Adrenal gland (tissue), 12 donors: ENCODE data around the gene CHSY3. TPM values are rescaled to one million over a fixed set of nuclear protein-coding genes. Genes with fewer than 3 reads are reported as not detected.

Source experiments
- DNase-seq, 7 donors: peaks; one replicate each; pipeline ENCODE4 v3.0.0-alpha.2; 2019 to 2020
- H3K27ac ChIP-seq, 5 donors: fragments of 200-600 bp; sonication (generic) in 4 of 5; 1 replicate in 3 of 5; 2 replicates in 2 of 5; pipeline versions ENCODE4 v1.5.1 to v1.8.0; 2016 to 2020; ENCODE audit warnings: mild to moderate bottlenecking in 1 of 5
- H3K27me3 ChIP-seq: fragments of 200-600 bp; 2 replicates; pipeline ENCODE4 v1.8.0; 2021
- H3K36me3 ChIP-seq, 2 donors: fragments of 200-600 bp; replicated peaks in 1 of 2; 1 replicate in 1 of 2; 2 replicates in 1 of 2; pipeline versions ENCODE4 v1.5.1 to v1.8.0; 2018 to 2022
- H3K4me1 ChIP-seq, 2 donors: fragments of 200-600 bp; replicated peaks in 1 of 2; 1 replicate in 1 of 2; 2 replicates in 1 of 2; pipeline versions ENCODE4 v1.5.1 to v1.8.0; 2018 to 2021
- H3K4me3 ChIP-seq, 4 donors: fragments of 200-600 bp; sonication (generic) in 3 of 4; one replicate each; pipeline ENCODE4 v1.5.1; 2016 to 2018
- H3K9me3 ChIP-seq, 3 donors: fragments of 200-600 bp; sonication (generic) in 1 of 3; replicated peaks in 1 of 3; 1 replicate in 2 of 3; 2 replicates in 1 of 3; pipeline versions ENCODE4 v1.5.1 to v1.8.0; 2016 to 2021
- POLR2A ChIP-seq, 2 donors: fragments of 450-650 bp; IDR thresholded peaks; one replicate each; pipeline ENCODE4 v1.6.1; 2017; ENCODE audit warnings: antibody characterized with exemption in 2 of 2, mild to moderate bottlenecking in 2 of 2, moderate library complexity in 1 of 2
- WGBS, 4 donors: extraction: QIAGEN DNeasy Blood & Tissue Kit in 2 of 4; methylation state at CpG; one replicate each; pipeline versions ENCODE4 v1.1.5 to v1.1.7; 2013 to 2017; 5-methylcytosine and 5-hydroxymethylcytosine counted together
- intact Hi-C, 2 donors: fragments of 100-400 bp; cut with DNase I; formaldehyde crosslinking; loops; one replicate each; pipeline versions ENCODE4 v1.14.1 to v1.15.0; 2022 to 2023
- polyA plus RNA-seq, 3 donors: library from polyadenylated mRNA; stranded (reverse); fragments of 200-250 nt in 2 of 3; fragments of 350-450 nt in 1 of 3; fragmentation: Illumina TruSeq in 1 of 3; extraction: RNeasy Lipid Tissue Mini Kit (QIAGEN cat#74804) in 1 of 3; gene quantifications; one replicate each; pipeline ENCODE4 v1.2.3, GENCODE V29; 2013 to 2014
- total RNA-seq, 9 donors: library from RNA; depleted of rRNA in 4 of 9; stranded (reverse); fragments of >200 nt in 4 of 9; fragments of 120-200 nt in 1 of 9; fragmentation: NEBNext Ultra II Directional in 1 of 9; extraction: Animal tissue kit (Norgen Biotek cat#: 25700) in 1 of 9; gene quantifications; one replicate each; pipeline versions ENCODE4 v1.1.0 to v1.2.4, GENCODE V29; 2013 to 2023
- TF ChIP-seq, protein P1 (sequence below), 6 experiments: fragments of 450-650 bp in 4 of 6; fragments of 200-600 bp in 2 of 6; sonication (generic) in 1 of 6; IDR thresholded peaks; 1 replicate in 5 of 6; 2 replicates in 1 of 6; pipeline versions ENCODE4 v1.5.1 to v1.8.0; 2016 to 2021; ENCODE audit warnings: antibody characterized with exemption in 6 of 6, mild to moderate bottlenecking in 2 of 6, moderate library complexity in 1 of 6
- donor health status: healthy with polysubstance abuse.
- donor health status: Bipolar disorder and iron deficiency.
- donor health status: DM: yes; HTN: yes; CAD: no.
- donor health status: DM: no; HTN: no; CAD: no.
- donor health status: DM: no; HTN: no; CAD: no.
- donor health status: DM: yes; HTN: yes; CAD: no.

The CHSY3 gene
- total and polyA plus RNA-seq, 12 donors = 0.08 to 2.5 (median 0.80) TPM

GRCh38 chr5:130155345-130156011 lies 251.2 kb downstream of the CHSY3 start:
- DNase-seq = no peak
- TF ChIP-seq, protein P1, sequence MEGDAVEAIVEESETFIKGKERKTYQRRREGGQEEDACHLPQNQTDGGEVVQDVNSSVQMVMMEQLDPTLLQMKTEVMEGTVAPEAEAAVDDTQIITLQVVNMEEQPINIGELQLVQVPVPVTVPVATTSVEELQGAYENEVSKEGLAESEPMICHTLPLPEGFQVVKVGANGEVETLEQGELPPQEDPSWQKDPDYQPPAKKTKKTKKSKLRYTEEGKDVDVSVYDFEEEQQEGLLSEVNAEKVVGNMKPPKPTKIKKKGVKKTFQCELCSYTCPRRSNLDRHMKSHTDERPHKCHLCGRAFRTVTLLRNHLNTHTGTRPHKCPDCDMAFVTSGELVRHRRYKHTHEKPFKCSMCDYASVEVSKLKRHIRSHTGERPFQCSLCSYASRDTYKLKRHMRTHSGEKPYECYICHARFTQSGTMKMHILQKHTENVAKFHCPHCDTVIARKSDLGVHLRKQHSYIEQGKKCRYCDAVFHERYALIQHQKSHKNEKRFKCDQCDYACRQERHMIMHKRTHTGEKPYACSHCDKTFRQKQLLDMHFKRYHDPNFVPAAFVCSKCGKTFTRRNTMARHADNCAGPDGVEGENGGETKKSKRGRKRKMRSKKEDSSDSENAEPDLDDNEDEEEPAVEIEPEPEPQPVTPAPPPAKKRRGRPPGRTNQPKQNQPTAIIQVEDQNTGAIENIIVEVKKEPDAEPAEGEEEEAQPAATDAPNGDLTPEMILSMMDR (IDR thresholded peaks at IDR 0.05) = no peak
- TF ChIP-seq POLR2A (IDR thresholded peaks at IDR 0.05) = no peak
- H3K27me3 ChIP-seq = no peaks in the 10 kb centered on the region
- no peaks in the 10 kb centered on the region for H3K36me3 ChIP-seq
- no peak overlapping the region for H3K4me3 ChIP-seq
- intact Hi-C loops = no loop called here
- no peaks in the 10 kb centered on the region for H3K9me3 ChIP-seq
- WGBS, 4 donors = 36 to 48% (median 44%) methylated on average over 5 of the region's 5 CpGs
- no peaks in the 10 kb centered on the region for H3K4me1 ChIP-seq
- H3K27ac ChIP-seq = no peak overlapping the region

GRCh38 chr5:130158036-130158435 lies 253.8 kb downstream of the CHSY3 start:
- intact Hi-C loops = no loop called here
- H3K4me3 ChIP-seq = no peak overlapping the region
- 73 to 85% (median 78%) methylated on average over 2 to 3 of the region's 3 CpGs for WGBS, 4 donors
- H3K27me3 ChIP-seq = no peaks in the 10 kb centered on the region
- H3K27ac ChIP-seq = no peak overlapping the region
- no peak for DNase-seq
- H3K9me3 ChIP-seq = no peaks in the 10 kb centered on the region
- no peaks in the 10 kb centered on the region for H3K4me1 ChIP-seq
- H3K36me3 ChIP-seq = no peaks in the 10 kb centered on the region
- TF ChIP-seq, protein P1 (IDR thresholded peaks at IDR 0.05) = no peak
- no peak for TF ChIP-seq POLR2A (IDR thresholded peaks at IDR 0.05)

DNA sequence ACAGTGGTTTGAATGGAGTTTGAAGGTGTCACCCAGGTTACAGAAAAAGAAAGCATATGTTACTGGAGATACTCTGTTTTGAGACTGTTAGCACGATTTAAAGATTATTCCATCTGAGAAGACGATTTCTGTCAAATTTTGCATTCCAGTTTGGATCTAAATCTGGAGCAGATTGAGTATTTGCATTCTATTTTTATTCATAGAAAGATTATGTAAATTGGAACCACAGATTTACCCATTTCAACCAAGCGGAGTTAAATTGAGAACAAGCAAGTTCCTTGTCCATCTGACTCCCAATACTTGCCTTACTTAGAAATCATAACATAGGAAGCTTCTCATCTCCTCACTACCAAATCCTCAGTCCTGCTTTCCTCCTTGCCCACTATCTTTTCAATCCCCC lies 255.7 kb downstream of the CHSY3 start:
- H3K27me3 ChIP-seq = no peaks in the 10 kb centered on the region
- H3K9me3 ChIP-seq = no peaks in the 10 kb centered on the region
- no peaks in the 10 kb centered on the region for H3K36me3 ChIP-seq
- intact Hi-C loops = no loop called here
- DNase-seq = no peak
- no peak overlapping the region for H3K4me3 ChIP-seq
- WGBS, 4 donors = 76 to 88% (median 85%) methylated on average over 3 of the region's 3 CpGs
- TF ChIP-seq, protein P1 (IDR thresholded peaks at IDR 0.05) = no peak
- TF ChIP-seq POLR2A (IDR thresholded peaks at IDR 0.05) = no peak
- no peaks in the 10 kb centered on the region for H3K4me1 ChIP-seq
- no peak overlapping the region for H3K27ac ChIP-seq

DNA sequence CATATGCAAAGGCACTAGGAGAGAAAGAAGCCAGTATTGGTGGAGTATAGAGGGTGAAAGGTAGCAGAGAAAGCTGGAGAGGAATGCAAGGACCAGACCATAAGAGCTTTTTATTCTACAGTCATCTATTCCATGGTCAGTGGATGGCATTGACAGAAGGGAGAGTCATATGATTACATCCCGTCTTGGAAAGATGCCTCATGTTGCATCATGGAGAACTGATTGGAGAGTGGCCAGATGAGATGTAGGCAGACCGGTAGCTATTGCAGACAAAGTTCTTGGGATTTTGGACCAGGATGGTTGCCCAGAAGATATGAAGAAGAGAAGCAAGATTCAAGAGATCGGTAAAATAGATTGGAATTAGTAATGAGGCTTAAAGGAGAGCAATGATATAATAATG lies 260.7 kb downstream of the CHSY3 start:
- H3K9me3 ChIP-seq = no peaks in the 10 kb centered on the region
- WGBS, 4 donors = 55 to 73% (median 63%) methylated on average over 3 of the region's 3 CpGs
- no peaks in the 10 kb centered on the region for H3K36me3 ChIP-seq
- H3K27me3 ChIP-seq = no peaks in the 10 kb centered on the region
- H3K27ac ChIP-seq = no peak overlapping the region
- H3K4me3 ChIP-seq = no peak overlapping the region
- DNase-seq = peak in 4 of 7 donors; percentile 15 to 29 (median 22)
- H3K4me1 ChIP-seq = no peaks in the 10 kb centered on the region
- intact Hi-C loops = no loop called here
- TF ChIP-seq, protein P1 (IDR thresholded peaks at IDR 0.05) = no peak
- no peak for TF ChIP-seq POLR2A (IDR thresholded peaks at IDR 0.05)
